Stimulated activated CD4-positive, alpha-beta T cell treated with anti-CD3 and anti-CD28 coated beads, Interleukin-15, amount 100 ng/mL, for 1 hour (primary cell): ENCODE results near the gene KRT36.

Experiments used
- DNase-seq, 2 donors: peaks; one replicate each; pipeline ENCODE4 v3.0.0-alpha.2; 2020; ENCODE audit warnings: low read depth in 1 of 2, low spot score in 1 of 2

The KRT36 gene

DNA sequence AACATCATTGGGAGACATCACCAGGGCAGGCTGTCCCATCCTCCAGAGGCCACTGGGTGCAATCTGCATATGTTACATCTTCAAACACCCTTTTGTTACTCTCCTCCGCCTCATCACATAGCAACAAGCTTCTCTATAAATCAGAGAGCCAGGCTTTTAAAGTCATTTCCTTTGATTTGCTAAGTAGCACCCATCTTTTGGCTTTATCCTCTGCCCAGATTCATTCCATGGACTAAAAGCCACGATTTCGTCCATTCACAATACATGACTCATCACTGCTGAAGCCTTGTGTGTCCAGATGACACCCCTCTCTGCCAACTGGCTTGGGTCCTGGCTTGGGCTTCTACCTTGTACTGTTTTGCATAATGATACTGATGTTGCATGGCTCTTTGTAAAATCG lies 47.0 kb downstream of the KRT36 start:
- DNase-seq = no peak

DNA sequence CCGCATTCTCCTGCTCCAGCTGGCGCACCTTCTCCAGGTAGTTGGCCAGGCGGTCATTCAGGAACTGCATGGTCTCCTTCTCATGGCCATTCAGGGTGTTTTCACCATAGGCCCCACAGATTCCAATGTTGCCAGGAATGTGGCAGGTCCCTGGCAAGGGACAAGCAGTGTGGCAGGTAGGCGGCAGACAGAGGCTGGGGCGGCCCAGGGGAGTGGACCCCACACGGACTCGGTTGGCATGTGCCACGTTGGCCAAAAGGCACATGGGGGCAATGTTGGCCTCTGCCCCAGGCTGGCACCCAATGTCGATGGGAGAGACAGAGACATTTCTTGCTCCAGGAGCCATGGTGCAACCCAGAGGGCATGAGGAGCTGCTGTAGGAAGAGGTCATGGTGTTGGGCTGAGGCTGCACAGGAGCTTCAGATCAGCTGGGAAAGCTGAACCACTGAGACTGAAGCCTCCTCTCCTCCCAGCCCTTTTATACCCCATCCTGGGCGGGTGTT lies 49.1 kb downstream of the KRT36 start, which contains the start of gene KRT38:
Gene KRT38, minus strand, starts transcription at position 453 of the 503 bp plus-strand sequence. Its CDS starts 62 bp downstream, at position 391.
- DNase-seq = no peak

- DNase-seq = no peak
Observed at GRCh38 chr17:41439375-41439774, 50.3 kb downstream of the KRT36 start.

DNA sequence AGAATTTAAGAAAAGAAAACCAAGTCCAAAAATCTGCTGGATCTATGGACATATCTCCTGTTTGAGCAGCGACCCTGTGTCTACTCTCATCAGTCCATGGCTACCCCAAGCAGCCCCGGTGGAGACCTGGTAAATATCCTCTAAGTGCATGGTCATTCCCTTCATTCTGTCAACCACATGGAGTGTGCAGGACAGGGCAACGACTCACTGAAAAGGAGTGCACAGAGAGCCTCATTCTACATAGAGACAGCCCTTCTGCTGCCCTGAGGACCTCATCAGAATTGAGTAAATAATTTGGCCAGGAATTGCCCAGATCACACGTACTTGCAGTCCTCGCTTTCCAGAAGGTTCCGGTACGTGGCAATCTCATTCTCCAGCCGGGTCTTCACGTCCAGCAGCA lies 51.9 kb downstream of the KRT36 start:
- DNase-seq = no peak

DNA sequence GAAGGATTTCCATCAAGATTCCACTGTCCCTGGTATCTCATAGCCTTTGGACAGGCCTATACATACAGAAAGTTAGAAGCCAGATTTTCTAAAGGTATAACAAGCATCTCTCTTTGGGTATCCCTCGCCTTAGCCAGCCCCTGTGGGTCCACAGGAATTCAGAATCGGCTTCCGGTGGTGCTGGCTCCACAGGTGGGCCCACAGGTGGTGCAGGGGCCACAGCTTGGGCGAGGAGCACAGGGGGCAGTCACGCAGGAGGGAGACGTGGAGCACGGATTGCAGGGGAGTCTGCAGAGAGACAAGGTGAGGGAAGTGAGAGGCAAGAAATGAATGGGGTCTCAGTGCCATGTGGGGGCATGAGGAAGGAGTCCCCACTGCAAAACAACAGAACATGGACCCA lies 52.5 kb downstream of the KRT36 start:
- no peak for DNase-seq
